Pancreas (tissue), 10 donors: ENCODE measurements around the gene UCP3. TPM values are rescaled to one million over a fixed set of nuclear protein-coding genes. Genes with fewer than 3 reads are reported as not detected.

Source experiments
- ATAC-seq, 4 donors: fragments of 200-7000 bp; cut with Tn5 transposase; one replicate each; pipeline versions ENCODE4 v1.8.0 to v1.9.1; 2020; ENCODE audit warnings: mild to moderate bottlenecking in 4 of 4, moderate library complexity in 4 of 4
- DNase-seq, 6 donors: peaks; one replicate each; pipeline ENCODE4 v3.0.0-alpha.2; 2020
- FAIRE-seq: peaks from 2 replicates; lab custom pipeline; 2012; peaks lifted over from hg19 to GRCh38; lab: Jason Lieb, UNC
- H3K27ac ChIP-seq, 4 donors: fragments of 200-600 bp; sonication (generic); 1 replicate in 3 of 4; 2 replicates in 1 of 4; pipeline versions ENCODE4 v1.5.0 to v1.8.0; 2020
- H3K27me3 ChIP-seq, 4 donors: fragments of 200-600 bp; one replicate each; pipeline ENCODE4 v1.8.0; 2021
- H3K36me3 ChIP-seq, 3 donors: fragments of 200-600 bp; sonication (generic) in 1 of 3; one replicate each; pipeline versions ENCODE4 v1.5.0 to v1.8.0; 2020 to 2021
- H3K4me1 ChIP-seq, 3 donors: fragments of 200-600 bp; one replicate each; pipeline ENCODE4 v1.8.0; 2021
- H3K4me3 ChIP-seq, 4 donors: fragments of 200-600 bp; sonication (generic) in 2 of 4; one replicate each; pipeline versions ENCODE4 v1.5.0 to v1.8.0; 2020 to 2021
- H3K9me3 ChIP-seq, 4 donors: fragments of 200-600 bp; one replicate each; pipeline ENCODE4 v1.8.0; 2021
- CTCF ChIP-seq, 4 donors: fragments of 200-600 bp; sonication (generic) in 3 of 4; IDR thresholded peaks; one replicate each; pipeline versions ENCODE4 v1.5.0 to v1.8.0; 2021; ENCODE audit warnings: antibody characterized with exemption in 4 of 4
- WGBS, 2 donors: extraction: QIAGEN DNeasy Blood & Tissue Kit; methylation state at CpG; one replicate each; pipeline ENCODE4 v1.1.7; 2013; 5-methylcytosine and 5-hydroxymethylcytosine counted together
- intact Hi-C, 3 donors: fragments of 100-400 bp; cut with DNase I; formaldehyde crosslinking; loops; one replicate each; pipeline versions ENCODE4 v1.11.1 to v1.14.2; 2022
- polyA plus RNA-seq, 2 donors: library from polyadenylated mRNA; stranded (reverse); fragments of 200-250 nt; gene quantifications; one replicate each; pipeline ENCODE4 v1.2.3, GENCODE V29; 2013
- total RNA-seq, 6 donors: library from RNA; stranded (reverse); fragmentation: NEBNext Ultra II Directional in 4 of 6; extraction: Animal tissue kit (Norgen Biotek cat#: 25700) in 4 of 6; gene quantifications; one replicate each; pipeline versions ENCODE4 v1.2.1 to v1.2.4, GENCODE V29; 2021 to 2023
- donor health status: healthy with polysubstance abuse.
- donor health status: DM: no; HTN: no; CAD: no; lungs with moderate emphysema.
- donor health status: DM: no; HTN: no; CAD: no.
- donor health status: control.
- donor health status: control.
- donor health status: Bipolar disorder and iron deficiency.
- donor health status: DM: yes; HTN: yes; CAD: no.
- donor health status: DM: no; HTN: no; CAD: no.
- donor health status: DM: no; HTN: no; CAD: no.
- donor health status: DM: yes; HTN: yes; CAD: no.

UCP3 gene
- total and polyA plus RNA-seq, 8 donors = 0.32 to 2.0 (median 0.87) TPM

- no peak for FAIRE-seq
Measured at GRCh38 chr11:74010306-74011300, 1.7 kb upstream of the UCP3 start.

GRCh38 chr11:74009675-74010305, 905 bp upstream of the UCP3 start:
- H3K27me3 ChIP-seq = no peaks in the 10 kb centered on the region
- no peak for TF ChIP-seq CTCF (IDR thresholded peaks at IDR 0.05)
- ATAC-seq = no peak
- no peak overlapping the region for H3K4me3 ChIP-seq
- no peaks in the 10 kb centered on the region for H3K9me3 ChIP-seq
- H3K36me3 ChIP-seq = no peaks in the 10 kb centered on the region
- intact Hi-C loops = no loop called here
- WGBS, 2 donors = 93 to 95% methylated on average over 5 of the region's 5 CpGs
- no peaks in the 10 kb centered on the region for H3K4me1 ChIP-seq
- H3K27ac ChIP-seq = no peak overlapping the region
- no peak for DNase-seq
- no peak for FAIRE-seq

More at GRCh38 chr11:74010306-74011300, 1.7 kb upstream of the UCP3 start:
- H3K36me3 ChIP-seq = no peaks in the 10 kb centered on the region
- ATAC-seq (no peak), DNase-seq (no peak)
- H3K9me3 ChIP-seq = no peaks in the 10 kb centered on the region
- H3K4me3 ChIP-seq = no peak overlapping the region
- H3K4me1 ChIP-seq = no peaks in the 10 kb centered on the region
- TF ChIP-seq CTCF (IDR thresholded peaks at IDR 0.05) = no peak
- H3K27ac ChIP-seq = no peak overlapping the region
- H3K27me3 ChIP-seq = no peaks in the 10 kb centered on the region
- intact Hi-C loops = no loop called here
- 80 to 85% methylated on average over 9 of the region's 9 CpGs for WGBS, 2 donors

- no peak for TF ChIP-seq CTCF (IDR thresholded peaks at IDR 0.05)
- H3K27me3 ChIP-seq = no peaks in the 10 kb centered on the region
- intact Hi-C loops = no loop called here
- no peak for DNase-seq
- H3K9me3 ChIP-seq = no peaks in the 10 kb centered on the region
- no peaks in the 10 kb centered on the region for H3K36me3 ChIP-seq
- no peaks in the 10 kb centered on the region for H3K4me1 ChIP-seq
- no peak overlapping the region for H3K4me3 ChIP-seq
- FAIRE-seq = no peak
- peak in 2 of 4 donors; percentile 7 to 43 for ATAC-seq
- no peak overlapping the region for H3K27ac ChIP-seq
- 47 to 59% methylated on average over 3 of the region's 3 CpGs for WGBS, 2 donors
Measured at GRCh38 chr11:74009230-74009547, 304 bp upstream of the UCP3 start.

- Histone ChIP-seq H3K27me3 (no peaks in the 10 kb centered on the region), H3K4me1 (no peaks in the 10 kb centered on the region), H3K27ac (no peak overlapping the region), H3K9me3 (no peaks in the 10 kb centered on the region), H3K4me3 (no peak overlapping the region), H3K36me3 (no peaks in the 10 kb centered on the region)
- WGBS, 2 donors = 87 to 88% methylated on average over 6 of the region's 6 CpGs
- intact Hi-C loops = no loop called here
- ATAC-seq (no peak), DNase-seq (no peak), FAIRE-seq (no peak)
- no peak for TF ChIP-seq CTCF (IDR thresholded peaks at IDR 0.05)
Measured at GRCh38 chr11:74007691-74008372, 1.1 kb downstream of the UCP3 start.
